ENCODE data around the gene PSMD12.

DNA sequence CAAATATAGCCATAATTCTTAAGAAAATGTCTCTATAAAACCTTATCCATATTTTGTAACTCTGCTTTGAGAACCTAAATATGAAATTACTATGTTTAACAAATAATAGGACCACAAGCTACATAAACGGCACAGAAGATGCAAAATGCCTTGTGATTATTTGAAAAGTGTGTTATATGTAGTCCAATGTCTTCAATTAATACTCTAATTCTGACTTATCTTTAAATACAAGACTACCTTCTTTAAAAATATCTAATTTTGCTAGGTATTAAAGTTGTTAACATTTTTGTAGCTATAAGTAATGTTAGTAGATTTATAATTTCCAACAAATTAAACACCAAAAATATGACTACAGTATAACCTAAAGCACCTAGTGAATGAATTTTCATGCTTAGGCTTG lies 17.0 kb downstream of the PSMD12 start:
- TF ChIP-seq CTCF (IDR thresholded peaks at IDR 0.05) (no peak), POLR2AphosphoS5 (IDR thresholded peaks at IDR 0.05) (no peak), EP300 (IDR thresholded peaks at IDR 0.05) (no peak)
